Effector CD4-positive, alpha-beta T cell (primary cell): ENCODE results near the gene HIKESHI.
"Not testable (repeated sequence)": the region's sequence is repeated elsewhere in the genome, so short reads cannot be mapped to it uniquely, and the experiment has no call there.

Experiments
- DNase-seq: peaks from one replicate; pipeline ENCODE4 v3.0.0-alpha.2; 2020

Gene HIKESHI

GRCh38 chr11:86294026-86294425 is 8.0 kb upstream of the HIKESHI start:
- DNase-seq: no peak

- no peak for DNase-seq
Measured at GRCh38 chr11:86301742-86302091, 323 bp upstream of the HIKESHI start.

- no peak for DNase-seq
Measured at GRCh38 chr11:86303257-86303656, 1.2 kb downstream of the HIKESHI start.

- DNase-seq: not testable (repeated sequence)
Measured at GRCh38 chr11:86308710-86309109, 6.7 kb downstream of the HIKESHI start.

GRCh38 chr11:86313793-86314192 is 11.8 kb downstream of the HIKESHI start:
- no peak for DNase-seq

GRCh38 chr11:86314636-86315035 is 12.6 kb downstream of the HIKESHI start:
- no peak for DNase-seq

- no peak for DNase-seq
Measured at GRCh38 chr11:86335131-86335767, 33.2 kb downstream of the HIKESHI start.

- no peak for DNase-seq
Measured at GRCh38 chr11:86337227-86337626, 35.2 kb downstream of the HIKESHI start.

GRCh38 chr11:86341382-86341781 is 39.3 kb downstream of the HIKESHI start:
- DNase-seq: no peak

GRCh38 chr11:86346513-86346912 is 44.5 kb downstream of the HIKESHI start:
- DNase-seq: no peak

GRCh38 chr11:86355256-86355655 is 53.2 kb downstream of the HIKESHI start:
- no peak for DNase-seq

- not testable (repeated sequence) for DNase-seq
Measured at GRCh38 chr11:86357412-86357811, 55.4 kb downstream of the HIKESHI start.

GRCh38 chr11:86358720-86359119 is 56.7 kb downstream of the HIKESHI start:
- DNase-seq: no peak

GRCh38 chr11:86360775-86361395 is 58.8 kb downstream of the HIKESHI start:
- DNase-seq: no peak

- no peak for DNase-seq
Measured at GRCh38 chr11:86363424-86363823, 61.4 kb downstream of the HIKESHI start.

- no peak for DNase-seq
Measured at GRCh38 chr11:86365546-86365945, 63.5 kb downstream of the HIKESHI start.

GRCh38 chr11:86369668-86370067 is 67.6 kb downstream of the HIKESHI start:
- no peak for DNase-seq

- no peak for DNase-seq
Measured at GRCh38 chr11:86370171-86370570, 68.1 kb downstream of the HIKESHI start.

GRCh38 chr11:86370922-86371594 is 69.0 kb downstream of the HIKESHI start:
- DNase-seq: no peak

GRCh38 chr11:86372041-86372440 is 70.0 kb downstream of the HIKESHI start:
- no peak for DNase-seq

- DNase-seq: no peak
Measured at GRCh38 chr11:86372586-86372985, 70.5 kb downstream of the HIKESHI start.

- no peak for DNase-seq
Measured at GRCh38 chr11:86374069-86374468, 72.0 kb downstream of the HIKESHI start.

- no peak for DNase-seq
Measured at GRCh38 chr11:86374586-86374985, 72.5 kb downstream of the HIKESHI start, which contains the start of gene CCDC81. CCDC81 (plus strand) TSS chr11:86374887; CDS start chr11:86375164, 277 bp downstream.

- DNase-seq: no peak
Measured at GRCh38 chr11:86377972-86378371, 75.9 kb downstream of the HIKESHI start.
